Measurements from ENCODE around the gene FAM13A.

DNA sequence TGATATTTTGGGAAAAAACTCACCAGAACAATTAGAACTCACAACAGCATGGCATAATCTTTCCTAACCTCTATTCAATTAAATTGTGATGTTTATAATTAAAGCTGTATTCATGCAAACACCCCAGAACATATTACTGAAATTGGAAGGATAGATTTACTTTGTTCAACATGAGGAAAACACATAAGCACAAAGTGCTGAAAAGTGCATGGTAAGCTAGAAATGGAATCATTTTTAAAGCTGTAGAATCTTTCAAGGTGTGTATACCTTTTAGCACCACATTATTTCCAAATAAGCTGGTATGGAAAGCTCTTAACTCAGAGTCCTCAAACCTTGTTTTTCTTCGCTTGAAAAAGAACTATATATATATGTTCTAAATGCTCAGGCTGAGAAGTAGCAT lies 268.6 kb downstream of the FAM13A start:
- TF ChIP-seq, protein P1, sequence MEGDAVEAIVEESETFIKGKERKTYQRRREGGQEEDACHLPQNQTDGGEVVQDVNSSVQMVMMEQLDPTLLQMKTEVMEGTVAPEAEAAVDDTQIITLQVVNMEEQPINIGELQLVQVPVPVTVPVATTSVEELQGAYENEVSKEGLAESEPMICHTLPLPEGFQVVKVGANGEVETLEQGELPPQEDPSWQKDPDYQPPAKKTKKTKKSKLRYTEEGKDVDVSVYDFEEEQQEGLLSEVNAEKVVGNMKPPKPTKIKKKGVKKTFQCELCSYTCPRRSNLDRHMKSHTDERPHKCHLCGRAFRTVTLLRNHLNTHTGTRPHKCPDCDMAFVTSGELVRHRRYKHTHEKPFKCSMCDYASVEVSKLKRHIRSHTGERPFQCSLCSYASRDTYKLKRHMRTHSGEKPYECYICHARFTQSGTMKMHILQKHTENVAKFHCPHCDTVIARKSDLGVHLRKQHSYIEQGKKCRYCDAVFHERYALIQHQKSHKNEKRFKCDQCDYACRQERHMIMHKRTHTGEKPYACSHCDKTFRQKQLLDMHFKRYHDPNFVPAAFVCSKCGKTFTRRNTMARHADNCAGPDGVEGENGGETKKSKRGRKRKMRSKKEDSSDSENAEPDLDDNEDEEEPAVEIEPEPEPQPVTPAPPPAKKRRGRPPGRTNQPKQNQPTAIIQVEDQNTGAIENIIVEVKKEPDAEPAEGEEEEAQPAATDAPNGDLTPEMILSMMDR (IDR thresholded peaks at IDR 0.05; ENCODE audit: poor library complexity) = no peak
- TF ChIP-seq EZH2 (IDR thresholded peaks at IDR 0.05; ENCODE audit: borderline replicate concordance) = no peak
- TF ChIP-seq EZH2phosphoT487 (IDR thresholded peaks at IDR 0.05; ENCODE audit: low read depth, severe bottlenecking, unreplicated experiment) = no peak

All from hepatocyte (in vitro differentiated cells).